SKM-1 treated with dmso at 0.1 percent for 144 hours (cell line): ENCODE results near the gene CCSER1.
"Not testable (repeated sequence)": the region's sequence is repeated elsewhere in the genome, so short reads cannot be mapped to it uniquely, and the experiment has no call there.

ENCODE experiments used
- DNase-seq: peaks from one replicate; lab custom pipeline; 2025; ENCODE audit not compliant: unreplicated experiment; lab: John Stamatoyannopoulos, UW

The CCSER1 gene

GRCh38 chr4:90904021-90904420 is 776.8 kb downstream of the CCSER1 start:
- DNase-seq: no peak

DNA sequence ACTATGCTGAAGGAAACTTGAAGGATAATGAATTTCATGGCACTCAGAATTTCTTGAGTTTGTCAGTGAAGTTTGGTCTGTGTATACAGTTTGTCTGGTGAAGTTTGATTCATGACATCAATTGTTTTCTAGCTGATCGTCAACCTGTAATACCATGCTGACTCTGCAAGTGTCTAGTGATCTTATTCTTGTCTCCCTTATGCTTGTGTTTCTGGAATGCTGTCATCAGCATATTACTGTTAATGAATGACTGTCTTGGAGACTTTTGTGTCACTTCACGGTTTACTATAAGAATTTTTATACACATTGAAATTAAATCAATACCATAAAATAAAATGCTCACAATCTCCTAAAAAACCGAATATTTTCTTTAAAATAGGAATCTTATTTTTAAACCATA is 779.0 kb downstream of the CCSER1 start:
- DNase-seq: no peak

DNA sequence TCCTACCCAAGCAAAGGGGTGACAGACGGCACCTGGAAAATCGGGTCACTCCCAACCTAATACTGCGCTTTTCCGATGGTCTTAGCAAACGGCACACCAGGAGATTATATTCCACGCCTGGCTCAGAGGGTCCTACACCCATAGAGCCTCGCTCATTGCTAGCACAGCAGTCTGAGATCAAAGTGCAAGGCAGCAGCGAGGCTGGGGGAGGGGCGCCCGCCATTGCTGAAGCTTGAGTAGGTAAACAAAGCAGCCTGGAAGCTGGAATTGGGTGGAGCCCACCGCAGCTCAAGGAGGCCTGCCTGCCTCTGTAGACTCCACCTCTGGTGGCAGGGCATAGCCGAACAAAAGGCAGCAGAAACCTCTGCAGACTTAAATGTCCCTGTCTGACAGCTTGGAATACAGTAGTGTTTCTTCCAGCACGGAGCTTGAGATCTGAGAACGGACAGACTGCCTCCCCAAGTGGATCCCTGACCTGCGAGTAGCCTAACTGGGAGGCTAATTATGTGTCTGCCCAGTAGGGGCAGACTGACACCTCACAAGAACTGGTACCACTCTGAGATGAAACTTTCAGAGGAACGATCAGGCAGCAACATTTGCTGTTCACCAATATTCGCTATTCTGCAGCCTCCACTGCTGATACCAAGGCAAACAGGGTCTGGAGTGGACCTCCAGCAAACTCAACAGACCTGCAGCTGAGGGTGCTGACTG is 784.7 kb downstream of the CCSER1 start:
- DNase-seq: not testable (repeated sequence)

- DNase-seq: no peak
These were observed 795.0 kb downstream of the CCSER1 start for GRCh38 chr4:90922174-90922573.

- no peak for DNase-seq
These were observed 799.8 kb downstream of the CCSER1 start for GRCh38 chr4:90926957-90927356.

- no peak for DNase-seq
These were observed 816.1 kb downstream of the CCSER1 start for GRCh38 chr4:90943311-90943710.

GRCh38 chr4:90946945-90947344 is 819.8 kb downstream of the CCSER1 start:
- DNase-seq: no peak

DNA sequence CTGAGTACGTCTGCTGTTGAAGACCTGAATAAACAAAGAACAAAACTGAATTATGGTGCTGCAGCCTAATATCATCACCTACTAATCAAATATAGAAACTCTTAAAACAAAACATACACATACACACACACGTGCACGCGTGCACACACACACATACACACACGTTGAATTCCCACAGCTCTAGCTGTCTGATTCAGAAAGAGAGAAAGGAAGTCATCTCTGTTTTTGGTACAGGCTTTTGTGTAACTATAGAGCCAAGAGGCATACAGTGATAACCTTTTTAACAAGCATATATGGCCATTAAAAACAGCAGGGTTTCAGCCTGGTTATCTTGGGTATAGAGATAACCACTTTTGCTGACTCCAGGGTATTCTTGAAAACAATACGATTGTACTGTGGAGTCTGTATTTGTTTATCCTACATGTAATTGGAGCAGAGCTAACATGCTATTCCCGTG is 823.2 kb downstream of the CCSER1 start:
- no peak for DNase-seq

GRCh38 chr4:90951037-90951436 is 823.8 kb downstream of the CCSER1 start:
- DNase-seq: no peak

DNA sequence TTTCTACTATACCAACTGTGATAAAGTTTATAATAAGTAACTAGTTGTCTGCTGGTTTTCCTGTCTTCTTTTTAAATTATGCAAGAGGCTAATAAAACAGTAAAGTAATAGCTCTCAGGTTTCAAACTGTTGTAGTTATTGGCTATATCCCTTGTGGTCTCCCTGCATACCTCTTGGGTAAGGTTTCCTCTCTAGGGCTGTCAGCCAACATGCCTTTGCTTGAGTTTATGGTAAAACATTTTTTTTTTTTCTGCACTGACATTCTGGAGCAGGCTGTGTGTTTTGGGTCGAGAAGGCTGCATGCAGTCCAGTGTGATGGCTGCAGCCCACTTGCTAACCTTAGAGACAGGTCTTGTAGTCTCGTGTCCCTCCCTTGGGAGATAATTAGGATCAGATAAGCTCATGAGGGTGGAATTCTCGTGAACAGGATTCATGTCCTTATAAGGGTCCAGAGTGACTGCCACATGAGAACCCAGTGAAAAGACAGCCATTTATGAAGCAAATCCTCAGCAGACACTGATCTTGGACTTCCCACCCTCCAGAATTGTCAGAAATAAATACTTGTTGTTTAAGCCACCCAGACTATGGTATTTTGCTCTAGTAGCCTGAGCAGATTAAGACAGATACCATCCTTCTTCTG is 831.2 kb downstream of the CCSER1 start:
- DNase-seq: no peak

GRCh38 chr4:90960433-90960832 is 833.2 kb downstream of the CCSER1 start:
- no peak for DNase-seq

DNA sequence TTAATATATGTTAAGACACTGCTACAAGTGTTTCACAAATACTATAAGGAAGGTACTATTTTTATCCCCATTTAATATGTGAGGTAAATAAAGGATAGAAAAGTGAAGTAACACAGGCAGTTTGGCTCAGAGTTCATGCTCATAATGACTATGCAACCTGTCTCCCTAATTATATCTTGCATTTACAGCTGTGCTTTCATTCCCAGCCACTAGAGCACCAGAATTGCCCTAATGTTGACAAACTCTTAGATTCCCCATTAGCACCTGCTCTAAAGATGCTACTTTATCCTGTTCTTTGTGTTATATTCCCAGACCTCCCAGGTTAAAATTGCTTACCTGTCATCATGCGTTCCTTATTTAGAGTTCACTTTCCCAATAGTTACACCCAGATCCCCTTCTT is 833.6 kb downstream of the CCSER1 start:
- DNase-seq: no peak

GRCh38 chr4:90970021-90970420 is 842.8 kb downstream of the CCSER1 start:
- DNase-seq: no peak

DNA sequence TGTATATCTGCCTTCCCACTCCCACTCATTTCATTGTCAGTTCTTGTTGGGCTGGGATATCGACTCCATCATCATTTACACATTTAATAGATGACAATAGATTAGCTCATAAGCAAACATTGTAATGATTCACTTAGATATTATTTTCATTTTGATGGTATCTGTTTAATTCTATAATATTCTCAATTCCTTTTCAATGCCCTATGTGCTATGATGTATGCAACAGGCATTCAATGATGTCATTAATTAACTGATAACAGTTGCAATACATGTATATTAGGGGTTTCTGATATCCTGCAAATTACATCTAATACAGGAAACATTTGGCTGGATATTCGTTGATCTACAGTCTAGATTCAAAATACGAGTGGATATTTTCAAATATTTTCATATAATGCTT is 850.5 kb downstream of the CCSER1 start:
- no peak for DNase-seq

DNA sequence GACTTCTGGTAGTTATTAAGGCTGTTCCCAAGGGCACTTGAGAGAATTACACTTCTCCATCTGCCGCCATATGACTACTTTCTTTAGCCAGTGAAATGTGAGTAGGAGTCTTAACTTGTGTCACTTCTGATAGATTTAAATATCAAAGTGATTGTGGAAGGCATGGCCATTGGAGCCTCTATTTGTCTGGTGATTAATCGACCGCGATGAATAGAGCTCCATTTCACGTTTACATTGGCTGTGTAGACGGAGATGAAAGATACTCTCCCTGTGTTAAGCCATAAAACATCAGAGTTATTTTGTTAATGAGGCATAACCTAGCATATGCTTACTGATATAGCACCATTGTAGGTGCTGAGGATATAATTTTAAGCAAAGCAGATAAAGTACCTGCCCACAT is 852.4 kb downstream of the CCSER1 start:
- no peak for DNase-seq

DNA sequence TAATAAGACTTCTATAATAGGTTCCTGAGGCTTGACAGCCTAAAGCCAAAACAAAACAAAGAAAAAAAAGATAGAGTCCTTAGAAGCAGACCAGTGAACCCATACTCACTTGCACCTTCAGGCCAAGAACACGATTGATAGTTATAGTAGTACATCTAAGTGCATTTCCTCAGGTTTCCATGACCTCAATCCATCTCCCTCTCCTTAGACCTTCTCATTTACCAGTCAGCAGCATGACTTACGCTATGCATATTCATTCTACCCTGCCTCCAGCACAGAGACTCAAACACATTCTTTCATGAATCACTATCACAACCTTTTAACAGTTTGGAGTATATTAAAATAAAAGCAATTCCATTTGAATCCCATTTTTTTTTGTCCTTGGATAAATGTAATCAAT is 855.6 kb downstream of the CCSER1 start:
- DNase-seq: no peak

GRCh38 chr4:90990284-90990683 is 863.1 kb downstream of the CCSER1 start:
- no peak for DNase-seq

DNA sequence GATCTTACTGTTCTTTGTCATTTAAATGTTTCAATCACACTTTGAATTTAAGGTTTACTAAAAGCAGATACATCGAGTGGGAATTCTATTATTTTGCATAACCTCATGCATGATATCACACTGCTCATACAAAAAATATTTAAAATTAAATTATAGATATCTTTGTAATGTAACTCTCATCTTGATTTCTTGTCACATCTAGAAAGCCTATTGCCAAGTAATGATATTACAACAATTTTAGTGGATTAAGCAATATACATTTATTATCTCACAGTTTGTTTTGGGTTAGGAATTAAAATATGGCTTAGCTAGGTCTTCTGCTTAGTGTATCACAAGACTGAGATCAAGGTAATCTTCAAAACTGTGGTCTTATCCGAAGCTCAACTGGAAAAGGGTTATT is 865.0 kb downstream of the CCSER1 start:
- no peak for DNase-seq

DNA sequence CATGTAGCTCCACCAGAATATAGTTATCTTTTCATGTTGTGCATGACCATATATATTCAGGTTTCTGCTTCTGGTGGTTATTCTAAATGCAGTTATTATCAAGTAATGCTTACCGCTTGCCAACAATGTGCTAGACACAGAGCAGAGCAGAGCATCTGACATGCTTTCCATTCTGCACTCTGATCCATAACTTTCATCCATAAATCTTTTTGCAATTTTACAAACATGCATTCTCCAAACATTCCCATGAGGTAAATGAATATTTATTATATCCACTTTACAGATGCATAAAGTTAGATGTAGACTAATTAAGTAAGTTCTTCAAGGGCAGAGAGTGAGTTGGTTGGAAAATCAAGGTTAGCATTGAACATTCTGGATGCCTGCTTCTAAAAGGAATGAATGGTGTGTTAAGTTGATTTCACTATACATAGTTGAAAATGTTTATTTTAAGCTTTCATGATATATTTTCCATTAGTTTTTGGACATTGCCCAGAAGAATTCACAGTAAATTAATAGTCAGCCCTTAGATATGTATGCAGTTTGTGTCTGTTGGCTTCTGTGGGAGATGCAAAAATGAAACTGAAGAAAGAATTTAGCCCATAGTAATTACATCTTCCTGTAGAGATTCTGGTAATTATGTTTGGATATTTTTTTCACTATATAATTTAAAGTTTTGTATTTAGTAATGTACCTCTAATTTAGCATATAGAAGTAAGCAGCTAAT is 867.8 kb downstream of the CCSER1 start:
- DNase-seq: no peak

GRCh38 chr4:90995996-90996395 is 868.8 kb downstream of the CCSER1 start:
- no peak for DNase-seq

DNA sequence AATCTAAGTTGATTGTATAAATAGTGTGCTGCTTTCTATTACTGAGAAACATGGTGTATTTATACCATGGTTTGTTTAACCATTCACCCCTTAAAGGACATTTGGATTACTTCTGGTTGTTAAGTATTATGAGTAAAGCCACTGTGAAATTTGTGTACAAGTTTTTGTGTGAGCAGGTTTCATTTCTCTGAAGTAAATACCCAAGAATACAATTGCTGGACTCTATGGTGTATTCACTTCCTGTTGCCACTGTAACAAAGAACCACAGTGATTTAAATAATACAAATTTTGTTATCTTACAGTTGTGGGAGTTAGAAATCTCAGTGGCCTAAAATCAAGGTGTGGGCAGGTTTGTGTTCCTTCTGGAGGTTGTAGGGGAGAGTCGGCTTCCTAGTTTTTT is 869.6 kb downstream of the CCSER1 start:
- DNase-seq: no peak

GRCh38 chr4:91015861-91016260 is 888.7 kb downstream of the CCSER1 start:
- no peak for DNase-seq
